ENCODE data around the gene CSNK1G2. TPM values are rescaled to one million over a fixed set of nuclear protein-coding genes. Genes with fewer than 3 reads are reported as not detected.

Gene CSNK1G2
- total RNA-seq, 4 donors from 2014 or later: 47.2 to 67.6 (median 60.8) TPM

DNA sequence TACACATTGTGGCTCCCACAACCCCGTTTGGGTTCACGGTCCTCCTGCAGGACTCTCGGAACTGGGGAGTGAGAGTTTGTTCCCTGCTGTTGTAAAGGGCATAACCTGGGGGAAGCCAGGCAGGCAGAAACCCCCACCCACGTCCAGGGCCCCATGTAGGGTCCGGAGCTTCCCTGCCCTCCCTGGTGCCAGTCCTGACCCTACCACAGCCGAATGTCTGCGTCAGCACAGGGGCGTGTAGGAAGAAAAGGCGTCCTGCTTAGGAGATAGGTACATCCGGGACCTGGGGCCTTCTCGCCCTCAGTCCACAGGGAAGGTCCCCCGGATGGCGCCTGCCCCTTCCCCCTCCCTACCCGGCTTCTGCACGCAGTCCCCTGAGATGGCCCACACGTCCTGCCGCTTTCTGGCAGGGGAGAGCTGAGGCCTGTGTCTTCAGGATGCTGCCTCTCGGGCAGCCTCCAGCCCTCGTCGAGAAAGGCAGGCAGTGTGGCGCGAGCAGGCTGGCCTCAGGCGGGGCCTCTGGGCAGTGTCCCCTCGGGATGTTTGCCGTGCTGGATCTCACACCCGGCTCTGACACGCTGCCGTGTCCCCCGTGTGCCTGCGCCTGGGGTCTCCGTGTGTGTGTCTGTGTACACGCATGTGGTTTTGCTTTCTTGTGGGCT lies 19.1 kb downstream of the CSNK1G2 start:
- no peaks in the 10 kb centered on the region for H3K9me3 ChIP-seq
- intact Hi-C loops (cut with DNase I): no loop called here
- 94 to 97% methylated on average over 15 to 28 of the region's 32 CpGs for WGBS, 2 donors
- no peaks in the 10 kb centered on the region for H3K4me1 ChIP-seq
- H3K36me3 ChIP-seq: no peaks in the 10 kb centered on the region
- no peaks in the 10 kb centered on the region for H3K27me3 ChIP-seq
- no peak for TF ChIP-seq POLR2A (IDR thresholded peaks at IDR 0.05)
- TF ChIP-seq, protein P1, sequence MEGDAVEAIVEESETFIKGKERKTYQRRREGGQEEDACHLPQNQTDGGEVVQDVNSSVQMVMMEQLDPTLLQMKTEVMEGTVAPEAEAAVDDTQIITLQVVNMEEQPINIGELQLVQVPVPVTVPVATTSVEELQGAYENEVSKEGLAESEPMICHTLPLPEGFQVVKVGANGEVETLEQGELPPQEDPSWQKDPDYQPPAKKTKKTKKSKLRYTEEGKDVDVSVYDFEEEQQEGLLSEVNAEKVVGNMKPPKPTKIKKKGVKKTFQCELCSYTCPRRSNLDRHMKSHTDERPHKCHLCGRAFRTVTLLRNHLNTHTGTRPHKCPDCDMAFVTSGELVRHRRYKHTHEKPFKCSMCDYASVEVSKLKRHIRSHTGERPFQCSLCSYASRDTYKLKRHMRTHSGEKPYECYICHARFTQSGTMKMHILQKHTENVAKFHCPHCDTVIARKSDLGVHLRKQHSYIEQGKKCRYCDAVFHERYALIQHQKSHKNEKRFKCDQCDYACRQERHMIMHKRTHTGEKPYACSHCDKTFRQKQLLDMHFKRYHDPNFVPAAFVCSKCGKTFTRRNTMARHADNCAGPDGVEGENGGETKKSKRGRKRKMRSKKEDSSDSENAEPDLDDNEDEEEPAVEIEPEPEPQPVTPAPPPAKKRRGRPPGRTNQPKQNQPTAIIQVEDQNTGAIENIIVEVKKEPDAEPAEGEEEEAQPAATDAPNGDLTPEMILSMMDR (IDR thresholded peaks at IDR 0.05): no peak
- no peak for DNase-seq
- no peak overlapping the region for H3K27ac ChIP-seq
- H3K4me3 ChIP-seq (replicated peaks in 1 of 3): no peak overlapping the region

DNA sequence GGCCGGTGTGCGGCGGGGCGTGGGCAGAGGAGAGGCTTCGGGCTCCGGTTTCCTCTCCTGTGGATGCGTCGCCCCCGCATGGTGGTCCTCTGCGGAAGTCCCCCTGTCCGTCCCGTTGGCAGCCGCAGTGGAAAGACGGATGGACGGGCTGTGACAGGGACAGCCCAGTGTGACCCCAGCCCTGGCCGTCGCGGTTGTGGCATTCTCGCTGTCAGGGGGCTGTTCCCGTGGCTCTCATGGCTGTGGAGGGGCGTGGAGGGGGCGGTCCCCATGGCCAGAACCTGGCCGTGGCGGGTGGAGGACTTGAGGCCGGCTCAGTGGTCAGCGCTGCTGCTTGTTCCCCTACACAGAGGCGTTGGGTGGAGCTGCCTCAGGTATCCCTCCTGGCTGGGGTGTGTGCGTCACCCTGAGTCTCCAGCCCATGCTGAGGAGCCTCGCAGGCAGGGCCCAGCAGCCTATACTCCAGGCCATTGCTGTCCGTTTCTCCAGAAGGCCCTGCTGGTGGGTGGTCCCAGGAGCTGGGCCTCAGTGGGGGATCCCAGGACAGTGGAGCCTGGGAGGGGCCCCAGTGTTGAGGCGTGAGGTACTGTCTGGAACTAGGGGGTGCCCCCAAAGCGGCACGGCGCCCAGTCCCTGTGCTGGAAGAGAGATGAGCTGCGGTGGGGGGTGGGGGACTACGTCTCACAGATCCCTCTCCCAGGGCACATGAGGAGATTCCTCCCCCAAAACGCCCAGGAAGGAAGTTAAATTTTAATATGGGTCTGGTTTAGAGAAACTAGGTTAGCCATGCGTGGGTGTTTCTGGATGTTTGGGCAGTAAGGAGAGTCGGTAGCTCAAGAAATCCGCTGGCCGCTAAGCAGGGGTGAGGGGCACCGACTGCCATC lies 20.3 kb downstream of the CSNK1G2 start:
- WGBS, 2 donors: 85 to 86% methylated on average over 12 to 30 of the region's 42 CpGs
- Histone ChIP-seq H3K27ac (no peak overlapping the region), H3K27me3 (no peaks in the 10 kb centered on the region), H3K36me3 (no peaks in the 10 kb centered on the region), H3K4me1 (no peaks in the 10 kb centered on the region), H3K4me3 (replicated peaks in 1 of 3) (no peak overlapping the region), H3K9me3 (no peaks in the 10 kb centered on the region)
- intact Hi-C loops (cut with DNase I): no loop called here
- no peak for TF ChIP-seq POLR2A (IDR thresholded peaks at IDR 0.05)
- TF ChIP-seq, protein P1 (IDR thresholded peaks at IDR 0.05): no peak
- no peak for DNase-seq

- no peaks in the 10 kb centered on the region for H3K9me3 ChIP-seq
- no peak overlapping the region for H3K4me3 ChIP-seq (replicated peaks in 1 of 3)
- TF ChIP-seq, protein P1 (IDR thresholded peaks at IDR 0.05): no peak
- no peak for TF ChIP-seq POLR2A (IDR thresholded peaks at IDR 0.05)
- H3K36me3 ChIP-seq: no peaks in the 10 kb centered on the region
- intact Hi-C loops (cut with DNase I): no loop called here
- 94 to 97% methylated on average over 17 to 23 of the region's 23 CpGs for WGBS, 2 donors
- no peak overlapping the region for H3K27ac ChIP-seq
- no peaks in the 10 kb centered on the region for H3K4me1 ChIP-seq
- no peaks in the 10 kb centered on the region for H3K27me3 ChIP-seq
- DNase-seq: no peak
Observed at GRCh38 chr19:1962674-1963073, 21.7 kb downstream of the CSNK1G2 start.

GRCh38 chr19:1967087-1967608 lies 26.2 kb downstream of the CSNK1G2 start:
- no peak for DNase-seq
- 93 to 94% methylated on average over 18 to 24 of the region's 26 CpGs for WGBS, 2 donors
- H3K36me3 ChIP-seq: peaks cover 0 to 3% of the 10 kb centered on the region in 2 donors
- intact Hi-C loops (cut with DNase I): no loop called here
- no peaks in the 10 kb centered on the region for H3K9me3 ChIP-seq
- no peak overlapping the region for H3K4me3 ChIP-seq (replicated peaks in 1 of 3)
- H3K4me1 ChIP-seq: no peaks in the 10 kb centered on the region
- H3K27me3 ChIP-seq: no peaks in the 10 kb centered on the region
- no peak overlapping the region for H3K27ac ChIP-seq
- TF ChIP-seq POLR2A (IDR thresholded peaks at IDR 0.05): no peak
- TF ChIP-seq, protein P1 (IDR thresholded peaks at IDR 0.05): no peak

All from thyroid gland (tissue), 4 donors.